GM23248 (cell line): ENCODE results near the gene IL4R. TPM values are rescaled to one million over a fixed set of nuclear protein-coding genes. Genes with fewer than 3 reads are reported as not detected.

ENCODE experiments used
- DNase-seq: peaks from one replicate; pipeline ENCODE4 v3.0.0-alpha.2; 2015
- H2AFZ ChIP-seq: fragments of 200-600 bp; sonication (generic); 2 replicates; pipeline ENCODE4 v1.6.1; 2016; ENCODE audit warnings: antibody characterized with exemption
- H3F3A ChIP-seq: fragments of 200-600 bp; sonication (generic); 2 replicates; pipeline ENCODE4 v1.6.1; 2016; ENCODE audit warnings: mild to moderate bottlenecking, antibody characterized with exemption, mixed run types; ENCODE audit not compliant: insufficient read depth
- H3K27ac ChIP-seq: fragments of 200-600 bp; sonication (generic); 2 replicates; pipeline ENCODE4 v1.5.1; 2016; ENCODE audit warnings: mild to moderate bottlenecking
- H3K27me3 ChIP-seq: fragments of 200-600 bp; sonication (generic); replicated peaks from 2 replicates; pipeline ENCODE4 v1.6.1; 2016; ENCODE audit warnings: mild to moderate bottlenecking; ENCODE audit not compliant: insufficient read depth
- H3K36me3 ChIP-seq: fragments of 200-600 bp; sonication (generic); 2 replicates; pipeline ENCODE4 v1.6.1; 2016; ENCODE audit warnings: low read depth, mild to moderate bottlenecking
- H3K4me1 ChIP-seq: fragments of 200-600 bp; sonication (generic); 2 replicates; pipeline ENCODE4 v1.6.1; 2016; ENCODE audit warnings: mild to moderate bottlenecking; ENCODE audit not compliant: insufficient read depth
- H3K4me2 ChIP-seq: fragments of 200-600 bp; sonication (generic); one replicate; pipeline ENCODE4 v1.6.1; 2016; ENCODE audit warnings: mild to moderate bottlenecking; ENCODE audit not compliant: unreplicated experiment
- H3K4me3 ChIP-seq: fragments of 200-600 bp; sonication (generic); 2 replicates; pipeline ENCODE4 v1.5.1; 2016; ENCODE audit warnings: mild to moderate bottlenecking
- H3K79me2 ChIP-seq: fragments of 200-600 bp; sonication (generic); 2 replicates; pipeline ENCODE4 v1.6.1; 2016; ENCODE audit warnings: mild to moderate bottlenecking; ENCODE audit not compliant: insufficient read depth
- H3K9ac ChIP-seq: fragments of 200-600 bp; sonication (generic); 2 replicates; pipeline ENCODE4 v1.6.1; 2016; ENCODE audit warnings: mild to moderate bottlenecking
- H3K9me2 ChIP-seq: fragments of 200-600 bp; sonication (generic); 2 replicates; pipeline ENCODE4 v1.6.1; 2016; ENCODE audit warnings: mixed run types, mild to moderate bottlenecking, moderate library complexity; ENCODE audit not compliant: insufficient read depth
- H3K9me3 ChIP-seq: fragments of 200-600 bp; sonication (generic); one replicate; pipeline ENCODE4 v1.6.1; 2017; ENCODE audit warnings: low read depth
- H4K20me1 ChIP-seq: fragments of 200-600 bp; sonication (generic); 2 replicates; pipeline ENCODE4 v1.6.0; 2016; ENCODE audit not compliant: insufficient read depth
- EZH2 ChIP-seq: fragments of 200-600 bp; sonication (generic); IDR thresholded peaks from 2 replicates; pipeline ENCODE4 v1.6.1; 2018; ENCODE audit warnings: antibody characterized with exemption, mild to moderate bottlenecking; ENCODE audit not compliant: insufficient read depth, poor library complexity, severe bottlenecking
- EZH2phosphoT487 ChIP-seq: fragments of 200-600 bp; sonication (generic); IDR thresholded peaks from 2 replicates; pipeline ENCODE4 v1.6.1; 2018; ENCODE audit warnings: antibody characterized with exemption, moderate library complexity, mild to moderate bottlenecking, low read depth; ENCODE audit not compliant: insufficient read depth
- WGBS, 2 experiments: methylation state at CpG; one replicate each; pipeline ENCODE4 v1.1.6; 2015 to 2017; ENCODE audit warnings: low lambda C conversion rate in 2 of 2, low coverage in 1 of 2; ENCODE audit errors: missing lambda C conversion rate in 2 of 2; 5-methylcytosine and 5-hydroxymethylcytosine counted together
- in situ Hi-C: fragments of 300-500 bp; cut with MboI; formaldehyde crosslinking; loops from 2 replicates; pipeline ENCODE4 v1.15.0; 2020
- polyA plus RNA-seq: library from polyadenylated mRNA; unstranded; fragments of >200 nt; fragmentation: Nextera tagmentation; extraction: Ambion mirVana; gene quantifications from 2 replicates; pipeline ENCODE4 v1.2.1, GENCODE V29; 2016
- total RNA-seq: library from RNA; depleted of rRNA; stranded (reverse); fragments of >200 nt; shearing (Covaris generic); gene quantifications from 2 replicates; pipeline ENCODE4 v1.2.3, GENCODE V29; 2014

Gene IL4R
- total and polyA plus RNA-seq, 2 experiments from 2014 or later = 11.7 to 17.7 TPM

- Histone ChIP-seq H3K79me2 (no peaks in the 10 kb centered on the region), H3K36me3 (no peaks in the 10 kb centered on the region), H3K9me3 (no peaks in the 10 kb centered on the region), H3K4me1 (peaks cover 11% of the 10 kb centered on the region), H3K27me3 (no peaks in the 10 kb centered on the region), H2AFZ (no peak overlapping the region), H3K9ac (no peak overlapping the region), H3K9me2 (no peaks in the 10 kb centered on the region), H4K20me1 (no peaks in the 10 kb centered on the region), H3F3A (peaks cover 18% of the 10 kb centered on the region), H3K4me3 (no peak overlapping the region), H3K27ac (no peak overlapping the region), H3K4me2 (no peak overlapping the region)
- no peak for DNase-seq
- in situ Hi-C loops = no loop called here
- TF ChIP-seq EZH2phosphoT487 = no peak
- no peak for TF ChIP-seq EZH2
- 44 to 49% methylated on average over 5 of the region's 5 CpGs for WGBS, 2 experiments
Observed at GRCh38 chr16:27291106-27291505, 22.7 kb upstream of the IL4R start.

GRCh38 chr16:27291722-27292240 is 22.0 kb upstream of the IL4R start:
- peaks cover 11% of the 10 kb centered on the region for H3F3A ChIP-seq
- H3K4me1 ChIP-seq = peaks cover 6% of the 10 kb centered on the region; the same call in 1 of the 2 replicates
- no peaks in the 10 kb centered on the region for H4K20me1 ChIP-seq
- in situ Hi-C loops = no loop called here
- 87 to 88% methylated on average over 4 of the region's 4 CpGs for WGBS, 2 experiments
- H2AFZ ChIP-seq = no peak overlapping the region
- TF ChIP-seq EZH2phosphoT487 = no peak
- TF ChIP-seq EZH2 = no peak
- no peak overlapping the region for H3K4me3 ChIP-seq
- H3K9me3 ChIP-seq = no peaks in the 10 kb centered on the region
- H3K36me3 ChIP-seq = no peaks in the 10 kb centered on the region
- no peak for DNase-seq
- H3K9ac ChIP-seq = no peak overlapping the region
- no peaks in the 10 kb centered on the region for H3K79me2 ChIP-seq
- no peaks in the 10 kb centered on the region for H3K27me3 ChIP-seq
- H3K9me2 ChIP-seq = no peaks in the 10 kb centered on the region
- H3K4me2 ChIP-seq = no peak overlapping the region
- H3K27ac ChIP-seq = no peak overlapping the region

- no peak for TF ChIP-seq EZH2
- Histone ChIP-seq H3K36me3 (no peaks in the 10 kb centered on the region), H3K4me3 (no peak overlapping the region), H2AFZ (no peak overlapping the region), H3F3A (0 out of 2 replicates have a peak, but pooled peaks cover 5% of the 10 kb centered on the region), H3K27ac (no peak overlapping the region), H3K27me3 (no peaks in the 10 kb centered on the region), H3K79me2 (no peaks in the 10 kb centered on the region), H3K4me1 (no peaks in the 10 kb centered on the region), H4K20me1 (no peaks in the 10 kb centered on the region), H3K4me2 (no peak overlapping the region), H3K9me2 (no peaks in the 10 kb centered on the region), H3K9ac (no peak overlapping the region), H3K9me3 (no peaks in the 10 kb centered on the region)
- WGBS, 2 experiments = 68 to 69% methylated on average over 5 of the region's 5 CpGs
- in situ Hi-C loops = no loop called here
- DNase-seq = no peak
Observed at GRCh38 chr16:27293343-27293742, 20.4 kb upstream of the IL4R start.

- Histone ChIP-seq H3K4me3 (no peak overlapping the region), H3K27me3 (no peaks in the 10 kb centered on the region), H3K9me2 (no peaks in the 10 kb centered on the region), H3K9ac (no peak overlapping the region), H2AFZ (no peak overlapping the region), H3F3A (no peaks in the 10 kb centered on the region), H4K20me1 (no peaks in the 10 kb centered on the region), H3K9me3 (no peaks in the 10 kb centered on the region), H3K4me2 (no peak overlapping the region), H3K27ac (no peak overlapping the region), H3K36me3 (no peaks in the 10 kb centered on the region), H3K79me2 (no peaks in the 10 kb centered on the region), H3K4me1 (0 out of 2 replicates have a peak, but pooled peaks cover 3% of the 10 kb centered on the region)
- TF ChIP-seq EZH2phosphoT487 (no peak), EZH2 (no peak)
- DNase-seq = no peak
- in situ Hi-C loops = no loop called here
- 97 to 98% methylated on average over 5 of the region's 5 CpGs for WGBS, 2 experiments
Observed at GRCh38 chr16:27298132-27298531, 15.6 kb upstream of the IL4R start.
